Bronchial epithelial cell (primary cell): ENCODE data around the gene FOXB2. TPM values are rescaled to one million over a fixed set of nuclear protein-coding genes. Genes with fewer than 3 reads are reported as not detected.
"Not testable (repeated sequence)": the region's sequence is repeated elsewhere in the genome, so short reads cannot be mapped to it uniquely, and the experiment has no call there.

ENCODE experiments used
- DNase-seq: peaks from one replicate; pipeline ENCODE4 v3.0.0-alpha.2; 2010; ENCODE audit warnings: low read depth
- FAIRE-seq: peaks from 2 replicates; lab custom pipeline; 2011; peaks lifted over from hg19 to GRCh38; lab: Jason Lieb, UNC
- H3K27me3 ChIP-seq: 2 replicates; pipeline ENCODE4 v1.5.1; 2011; ENCODE audit warnings: low read length; ENCODE audit not compliant: control insufficient read depth, insufficient read depth
- H3K36me3 ChIP-seq: 2 replicates; pipeline ENCODE4 v1.5.1; 2011; ENCODE audit warnings: low read length; ENCODE audit not compliant: control insufficient read depth, insufficient read depth
- H3K4me3 ChIP-seq: 2 replicates; pipeline ENCODE4 v1.5.1; 2011; ENCODE audit warnings: mild to moderate bottlenecking, low read depth, low read length, control low read depth
- CTCF ChIP-seq: IDR thresholded peaks from 2 replicates; pipeline ENCODE4 v1.5.1; 2011; ENCODE audit warnings: mild to moderate bottlenecking, moderate library complexity, low read length, control low read depth, inconsistent platforms; ENCODE audit not compliant: insufficient read depth, severe bottlenecking
- total RNA-seq: library from RNA; depleted of rRNA; stranded (reverse); fragments of >200 nt; gene quantifications from 2 replicates; pipeline ENCODE4 v1.2.1, GENCODE V29; 2014

FOXB2 gene
- total RNA-seq, 1 donor from 2014 or later: not detected

GRCh38 chr9:77028478-77028877 is 9.0 kb downstream of the FOXB2 start:
- Histone ChIP-seq H3K4me3 (no peak overlapping the region), H3K36me3 (no peaks in the 10 kb centered on the region), H3K27me3 (peaks cover 4% of the 10 kb centered on the region)
- no peak for TF ChIP-seq CTCF
- no peak for FAIRE-seq
- DNase-seq: no peak

GRCh38 chr9:77030045-77030444 is 10.6 kb downstream of the FOXB2 start:
- FAIRE-seq: no peak

GRCh38 chr9:77038281-77039036 is 19.0 kb downstream of the FOXB2 start:
- Histone ChIP-seq H3K4me3 (no peak overlapping the region), H3K27me3 (no peaks in the 10 kb centered on the region), H3K36me3 (no peaks in the 10 kb centered on the region)
- FAIRE-seq (no peak), DNase-seq (no peak)
- no peak for TF ChIP-seq CTCF

More at GRCh38 chr9:77030045-77030444, 10.6 kb downstream of the FOXB2 start:
- TF ChIP-seq CTCF: no peak
- peak; percentile 13 for DNase-seq
- Histone ChIP-seq H3K27me3 (no peaks in the 10 kb centered on the region), H3K36me3 (no peaks in the 10 kb centered on the region), H3K4me3 (no peak overlapping the region)

- no peak for TF ChIP-seq CTCF
- no peak overlapping the region for H3K4me3 ChIP-seq
- no peak for DNase-seq
- FAIRE-seq: no peak
- H3K36me3 ChIP-seq: no peaks in the 10 kb centered on the region
- H3K27me3 ChIP-seq: no peaks in the 10 kb centered on the region
These were observed 20.9 kb downstream of the FOXB2 start for GRCh38 chr9:77040340-77040739.

- H3K36me3 ChIP-seq, H3K4me3 ChIP-seq, FAIRE-seq, DNase-seq, H3K27me3 ChIP-seq: not testable (repeated sequence)
These were observed 24.3 kb downstream of the FOXB2 start for GRCh38 chr9:77043743-77044142.

GRCh38 chr9:77060681-77061080 is 41.2 kb downstream of the FOXB2 start:
- not testable (repeated sequence) for H3K36me3 ChIP-seq, FAIRE-seq, DNase-seq, H3K27me3 ChIP-seq, H3K4me3 ChIP-seq
